GM19043 (cell line): ENCODE data around the gene ZNF541.
"Not testable (repeated sequence)": the region's sequence is repeated elsewhere in the genome, so short reads cannot be mapped to it uniquely, and the experiment has no call there.

ENCODE experiments used
- ATAC-seq: cut with Tn5 transposase; IDR thresholded peaks from one replicate; pipeline ENCODE4 v1.9.1; 2021; ENCODE audit warnings: low read depth; ENCODE audit not compliant: unreplicated experiment

Gene ZNF541

GRCh38 chr19:47601180-47601904 is 28.4 kb upstream of the ZNF541 start:
- ATAC-seq = no peak

DNA sequence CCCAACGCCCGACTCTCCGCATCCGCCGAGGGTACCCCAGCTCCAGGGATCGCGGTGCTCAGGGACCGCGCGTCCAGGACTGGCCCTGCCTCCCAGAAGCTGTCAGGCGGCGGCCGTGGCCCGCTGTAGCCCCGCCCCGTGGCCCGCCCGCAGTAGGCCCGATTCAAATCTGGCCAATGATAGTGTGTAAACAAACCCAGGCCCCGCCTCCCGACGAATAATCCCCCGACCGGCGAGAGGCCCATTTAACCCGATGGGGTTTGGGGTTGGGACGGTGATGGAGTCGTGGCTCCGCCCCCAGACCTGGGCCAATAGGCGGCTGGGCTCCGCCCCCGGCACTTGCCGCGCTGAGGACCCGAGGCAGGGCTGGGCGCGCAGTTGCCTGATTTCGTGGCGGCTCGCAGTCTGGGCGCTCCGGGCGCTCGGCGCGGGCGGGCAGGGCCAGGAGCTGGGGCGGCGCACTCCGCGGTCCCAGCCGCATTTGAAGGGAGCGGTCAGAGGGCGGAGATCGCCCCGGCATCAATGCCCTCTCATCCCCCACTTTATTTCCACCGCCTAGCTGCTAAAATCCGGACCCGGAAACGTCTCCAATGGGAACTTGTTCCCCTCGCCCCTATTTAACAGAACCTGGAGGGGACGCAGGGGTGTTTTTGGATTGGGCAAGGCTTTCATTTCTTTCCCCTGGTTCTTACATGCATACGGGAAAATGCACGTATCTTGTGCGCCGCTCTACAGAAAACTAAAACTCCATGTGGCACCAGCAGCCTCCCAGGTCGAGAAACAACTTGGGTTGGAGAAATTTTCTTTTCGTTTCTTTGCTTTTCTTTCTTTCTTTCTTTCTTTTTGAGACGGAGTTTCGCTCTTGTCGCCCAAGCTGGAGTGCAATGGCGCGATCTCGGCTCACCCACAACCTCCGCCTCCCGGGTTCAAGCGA is 27.6 kb upstream of the ZNF541 start:
- peak; percentile 91 for ATAC-seq

DNA sequence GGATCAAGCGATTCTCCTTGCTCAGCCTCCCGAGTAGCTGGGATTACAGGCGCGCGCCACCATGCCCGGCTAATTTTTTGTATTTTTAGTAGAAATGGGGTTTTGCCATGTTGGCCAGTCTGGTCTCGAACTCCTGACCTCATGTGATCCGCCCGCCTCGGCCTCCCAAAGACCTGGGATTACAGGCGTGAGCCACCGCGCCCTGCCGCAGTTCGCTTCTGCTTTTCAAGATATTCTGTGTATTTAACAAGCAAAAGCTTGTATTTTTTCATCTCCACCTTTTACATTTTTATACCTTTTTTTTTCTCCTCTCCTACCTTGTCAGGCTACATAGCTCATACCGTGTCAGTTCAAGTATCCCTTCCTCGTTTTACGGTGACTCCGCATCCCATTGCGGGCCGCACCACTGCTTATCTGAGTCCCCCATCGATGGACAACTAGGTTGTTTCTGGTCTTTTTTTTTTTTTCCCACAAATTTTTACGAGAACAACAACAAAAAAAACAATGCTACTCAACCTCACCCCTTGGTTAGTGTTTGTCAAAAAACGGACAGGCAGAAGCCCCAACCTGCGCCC is 26.8 kb upstream of the ZNF541 start:
- not testable (repeated sequence) for ATAC-seq

- ATAC-seq = no peak
These were observed 25.7 kb upstream of the ZNF541 start for GRCh38 chr19:47598407-47599349.

GRCh38 chr19:47595944-47596343 is 23.0 kb upstream of the ZNF541 start:
- ATAC-seq = no peak

- ATAC-seq = no peak
These were observed 20.9 kb upstream of the ZNF541 start for GRCh38 chr19:47593860-47594259.

DNA sequence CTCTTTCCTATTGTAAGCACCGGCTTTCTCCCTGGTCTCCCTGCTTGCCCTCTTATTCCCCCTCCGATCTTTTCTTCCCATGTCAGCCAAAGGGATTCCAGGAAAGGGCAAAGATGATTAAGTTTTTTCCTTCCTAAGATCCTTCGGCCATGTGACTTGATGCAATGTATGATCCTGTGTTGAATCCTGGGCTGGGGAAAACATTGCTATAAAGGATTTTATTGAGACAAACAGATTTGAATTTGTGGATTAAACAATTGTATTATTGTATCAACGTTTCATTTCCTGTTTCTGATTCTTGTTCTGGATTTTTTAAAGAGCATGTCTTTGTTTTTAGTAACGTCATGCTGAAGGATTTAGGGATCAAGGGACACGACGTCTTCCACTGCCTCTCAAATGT is 16.9 kb upstream of the ZNF541 start:
- ATAC-seq = no peak

DNA sequence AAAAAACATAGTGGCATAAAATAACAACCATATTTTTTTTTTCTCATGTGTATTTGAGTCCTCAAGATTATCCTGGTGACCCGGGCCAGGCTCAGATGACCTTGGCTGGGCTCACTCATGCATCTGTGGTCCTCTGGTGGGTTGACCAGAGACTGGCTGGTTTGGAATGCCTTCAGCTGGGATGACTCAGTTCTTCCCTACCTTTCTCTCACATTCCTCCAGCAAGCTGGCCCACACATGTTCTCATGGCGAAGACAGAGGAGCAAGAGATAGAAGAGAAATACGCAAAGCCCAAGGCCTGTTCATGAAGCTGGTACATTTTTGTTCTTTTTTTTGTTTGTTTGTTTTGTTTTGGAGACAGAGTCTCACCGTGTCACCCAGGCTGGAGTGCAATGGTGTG is 14.3 kb upstream of the ZNF541 start:
- ATAC-seq = no peak

- not testable (repeated sequence) for ATAC-seq
These were observed 10.2 kb upstream of the ZNF541 start for GRCh38 chr19:47583161-47583560.

DNA sequence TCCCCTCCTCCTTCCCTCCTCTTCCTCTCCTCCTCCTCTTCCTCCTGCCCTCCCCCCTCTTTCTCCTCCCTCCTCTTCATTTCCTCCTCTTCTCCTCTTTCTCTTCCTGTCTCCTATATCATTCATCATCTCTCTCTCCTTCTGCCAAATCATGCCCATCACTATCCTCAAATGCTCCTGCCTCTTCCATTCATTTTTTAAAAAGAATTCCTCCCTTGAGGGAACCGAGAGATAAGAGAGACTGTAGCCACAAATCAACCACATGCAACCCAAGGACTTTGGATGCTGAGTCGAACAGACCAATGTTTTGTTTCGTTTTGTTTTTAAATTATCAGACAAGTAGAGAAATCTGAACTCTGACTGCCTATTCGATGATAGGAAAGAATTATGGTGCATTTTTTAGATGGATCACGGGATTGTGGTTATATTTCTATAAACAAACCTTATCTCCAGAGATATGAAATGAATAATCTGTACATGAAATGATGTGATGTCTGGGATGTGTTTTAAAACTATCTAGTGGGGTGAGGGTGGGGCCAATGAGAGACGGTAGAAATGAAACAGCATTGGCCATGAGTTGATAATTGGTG is 9.5 kb upstream of the ZNF541 start:
- ATAC-seq = no peak

DNA sequence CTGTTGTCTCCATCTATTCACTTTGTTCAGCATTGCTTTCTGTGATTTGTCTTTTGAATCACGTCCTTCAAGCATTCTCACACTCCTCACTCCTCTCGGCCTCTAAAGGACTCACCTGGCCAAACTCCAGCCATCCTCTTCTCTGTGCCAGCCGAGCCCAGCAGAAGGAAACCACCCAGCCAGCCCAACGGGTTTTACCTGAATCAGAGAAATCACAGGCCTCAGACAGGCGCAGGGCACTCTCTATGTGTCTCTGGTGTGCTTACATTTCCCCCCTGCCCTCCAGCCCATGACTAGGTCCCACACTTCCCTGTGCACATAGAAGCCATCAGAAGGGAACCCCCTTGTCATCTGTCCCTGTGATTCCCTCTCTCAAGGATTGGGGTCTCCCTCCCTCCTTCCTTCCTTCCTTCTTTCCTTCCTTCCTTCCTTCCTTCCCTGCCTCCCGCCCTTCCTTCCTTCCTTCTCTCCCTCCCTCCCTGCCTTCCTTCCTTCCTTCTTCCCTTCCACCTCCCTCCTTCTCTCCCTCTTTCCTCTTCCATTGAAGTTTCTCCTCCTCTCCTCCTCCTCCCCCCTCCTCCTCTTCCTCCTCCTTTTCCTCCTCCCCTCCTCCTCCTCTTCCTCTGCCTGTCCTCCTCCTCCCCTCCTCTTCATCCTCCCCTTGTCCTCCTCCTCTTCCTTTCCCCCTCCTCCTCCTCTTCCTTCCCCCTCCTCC is 8.8 kb upstream of the ZNF541 start:
- no peak for ATAC-seq

DNA sequence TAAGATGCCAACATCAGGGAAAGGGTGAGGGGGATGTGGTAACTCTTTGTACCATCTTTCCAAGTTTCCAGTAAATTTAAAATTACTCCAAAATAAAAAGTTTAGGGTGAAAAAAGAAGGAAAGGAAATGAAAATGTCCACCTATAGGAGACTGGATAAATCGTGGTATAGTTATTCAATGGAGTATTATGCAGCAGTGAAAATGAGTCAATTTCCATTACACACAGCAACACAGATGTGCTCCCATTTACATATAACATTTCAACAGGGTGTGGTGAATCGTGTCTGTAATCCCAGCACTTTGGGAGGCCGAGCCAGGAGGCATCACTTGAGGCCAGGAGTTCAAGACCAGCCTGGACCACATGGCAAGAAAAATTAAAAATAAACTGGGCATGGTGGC is 7.4 kb upstream of the ZNF541 start:
- ATAC-seq = no peak

DNA sequence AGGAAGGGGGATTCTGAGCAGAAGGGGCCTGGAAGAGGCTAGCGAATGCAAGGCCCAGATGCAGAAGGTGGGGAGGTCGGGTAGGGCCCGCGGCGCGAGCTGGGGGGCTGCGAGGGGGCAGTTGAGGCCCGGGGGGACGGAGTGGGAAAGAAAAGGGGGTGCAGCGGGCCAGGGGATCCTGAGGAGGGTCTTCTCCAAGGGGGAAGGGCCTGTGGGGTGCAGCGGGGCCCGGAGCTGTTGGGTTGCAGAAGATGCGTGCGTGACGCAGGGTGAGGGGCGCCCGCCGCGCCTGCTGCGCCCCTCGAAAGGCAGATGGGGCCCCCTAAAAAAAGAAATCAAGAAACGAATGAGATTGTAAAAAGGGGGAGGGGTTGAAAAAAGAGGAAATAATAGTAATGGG is 313 bp downstream of the ZNF541 start:
- ATAC-seq = no peak

GRCh38 chr19:47569331-47569730 is 3.6 kb downstream of the ZNF541 start:
- ATAC-seq = no peak

DNA sequence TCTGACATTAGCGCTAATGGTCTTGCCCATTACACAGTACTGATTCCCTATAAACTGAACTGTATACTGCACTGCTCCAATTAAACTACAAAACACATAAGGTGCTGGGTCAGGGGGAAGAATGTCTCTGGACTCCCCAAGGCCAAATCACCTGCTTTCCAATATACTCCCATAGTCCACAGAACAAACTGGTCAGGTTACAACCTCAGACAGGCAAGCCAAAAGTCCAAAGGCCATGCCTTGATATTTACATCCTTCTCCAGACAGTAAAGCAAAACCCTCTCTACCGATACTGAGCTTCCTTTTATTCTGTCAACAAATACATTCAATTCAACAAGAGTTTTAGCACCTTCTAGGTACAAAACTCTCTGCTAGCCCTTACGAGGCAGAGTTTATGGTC is 8.9 kb downstream of the ZNF541 start:
- ATAC-seq = no peak

DNA sequence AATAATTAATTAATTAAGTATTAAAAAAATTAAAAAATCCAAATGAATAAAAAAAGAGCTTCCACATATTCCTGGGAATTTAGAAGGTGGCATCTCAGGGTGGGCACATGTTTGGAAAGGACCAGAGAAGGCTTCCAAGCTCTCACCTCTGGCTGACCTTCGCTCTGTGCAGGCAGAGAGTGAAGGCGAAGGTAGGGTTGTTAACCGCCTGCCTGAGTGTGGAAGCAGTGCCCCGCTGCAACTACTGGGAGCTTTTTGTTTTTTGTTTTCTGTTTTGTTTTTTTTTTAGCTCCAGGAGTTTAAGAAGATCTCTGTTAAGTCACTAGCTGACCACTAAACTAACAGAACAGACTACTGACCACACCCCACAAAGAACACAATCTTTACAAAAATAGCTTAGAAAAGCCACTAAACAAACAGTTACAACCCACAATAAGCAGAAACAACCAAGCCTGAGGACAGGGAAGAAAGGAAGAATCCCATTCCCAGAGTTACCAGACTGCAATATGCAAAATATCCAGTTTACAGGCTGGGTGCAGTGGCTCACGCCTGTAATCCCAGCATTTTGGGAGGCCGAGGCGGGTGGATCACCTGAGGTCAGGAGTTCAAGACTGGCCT is 11.4 kb downstream of the ZNF541 start:
- no peak for ATAC-seq

- ATAC-seq = no peak
These were observed 11.9 kb downstream of the ZNF541 start for GRCh38 chr19:47560999-47561398.

DNA sequence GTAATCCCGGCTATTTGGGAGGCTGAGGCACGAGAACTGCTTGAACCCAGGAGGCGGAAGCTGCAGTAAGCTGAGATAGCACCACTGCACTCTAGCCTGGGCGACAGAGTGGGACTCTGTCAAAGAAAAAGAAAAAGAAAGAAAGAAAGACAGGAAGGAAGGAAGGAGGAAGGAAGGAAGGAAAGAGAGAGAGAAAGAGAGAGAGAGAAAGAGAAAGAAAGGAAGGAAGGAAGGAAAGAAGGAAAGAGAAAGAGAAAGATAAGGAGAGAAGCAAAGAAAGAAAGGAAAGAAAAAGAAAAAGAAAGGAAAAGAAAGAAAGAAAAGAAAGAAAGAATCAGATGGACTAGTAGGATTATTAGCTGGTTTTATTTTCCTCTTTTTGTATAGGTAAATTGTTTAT is 22.8 kb downstream of the ZNF541 start:
- no peak for ATAC-seq

- no peak for ATAC-seq
These were observed 23.6 kb downstream of the ZNF541 start for GRCh38 chr19:47549261-47549862.
